HG03575 (cell line): ENCODE results near the gene PNMA1.

Experiments
- ATAC-seq: cut with Tn5 transposase; IDR thresholded peaks from one replicate; pipeline ENCODE4 v1.9.1; 2021; ENCODE audit not compliant: unreplicated experiment, insufficient number of reproducible peaks, low FRiP score; ENCODE audit errors: extremely low read depth

The PNMA1 gene

GRCh38 chr14:73694083-73694482, 20.1 kb downstream of the PNMA1 start:
- ATAC-seq: no peak

DNA sequence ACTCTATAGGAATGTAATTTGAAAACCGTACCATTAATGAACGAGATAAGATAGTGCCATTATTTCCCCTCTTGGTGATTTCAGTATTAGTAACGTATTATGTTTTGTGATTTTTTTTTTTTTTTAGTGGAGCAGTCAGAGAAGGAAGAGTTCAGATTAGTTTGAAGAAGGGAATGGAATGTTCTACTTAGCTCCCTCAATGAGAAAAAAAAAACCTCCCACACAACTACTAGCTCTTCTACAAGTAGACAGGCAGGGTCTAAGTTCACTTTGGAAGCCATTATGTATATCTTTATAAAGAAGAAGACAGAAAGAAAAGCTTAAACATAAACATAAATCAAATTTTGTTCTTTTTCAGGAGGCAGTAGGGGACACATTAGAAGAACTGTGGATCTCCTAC, 27.3 kb downstream of the PNMA1 start:
- no peak for ATAC-seq

DNA sequence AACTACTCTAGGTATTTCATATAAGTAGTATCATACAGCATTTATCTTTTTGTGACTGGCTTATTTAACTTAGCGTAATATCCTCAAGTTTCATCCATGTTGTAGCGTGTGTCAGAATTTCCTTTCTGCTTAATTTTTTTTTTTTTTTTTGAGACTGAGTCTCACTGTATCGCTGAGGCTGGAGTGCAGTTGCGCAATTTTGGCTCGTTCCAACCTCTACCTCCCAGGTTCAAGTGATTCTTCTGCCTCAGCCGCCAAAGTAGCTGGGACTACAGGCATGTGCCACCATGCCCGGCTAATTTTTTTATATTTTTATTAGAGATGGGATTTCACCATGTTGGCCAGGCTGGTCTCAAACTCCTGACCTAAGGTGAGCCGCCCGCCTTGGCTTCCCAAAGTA, 28.9 kb downstream of the PNMA1 start:
- ATAC-seq: no peak

DNA sequence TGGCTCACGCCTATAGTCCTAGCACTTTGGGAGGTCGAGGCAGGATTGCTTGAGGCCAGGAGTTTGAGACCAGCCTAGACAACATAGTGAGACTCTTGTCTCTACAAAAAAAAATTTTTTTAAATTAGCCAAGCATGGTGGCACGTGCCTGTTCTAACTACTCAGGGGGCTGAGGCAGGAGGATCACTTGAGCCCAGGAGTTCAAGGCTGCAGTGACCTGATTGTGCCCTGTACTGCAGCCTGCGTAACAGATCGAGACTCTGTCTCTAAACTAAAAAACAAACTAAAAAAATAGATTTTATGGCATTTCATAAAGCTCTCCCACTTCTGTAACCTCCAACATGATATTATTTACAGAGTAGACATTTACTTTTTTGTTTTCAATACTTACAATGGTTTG, 29.6 kb downstream of the PNMA1 start:
- ATAC-seq: no peak

- ATAC-seq: no peak
Measured at GRCh38 chr14:73680821-73681220, 33.4 kb downstream of the PNMA1 start.

- ATAC-seq: no peak
Measured at GRCh38 chr14:73678698-73679097, 35.5 kb downstream of the PNMA1 start.

DNA sequence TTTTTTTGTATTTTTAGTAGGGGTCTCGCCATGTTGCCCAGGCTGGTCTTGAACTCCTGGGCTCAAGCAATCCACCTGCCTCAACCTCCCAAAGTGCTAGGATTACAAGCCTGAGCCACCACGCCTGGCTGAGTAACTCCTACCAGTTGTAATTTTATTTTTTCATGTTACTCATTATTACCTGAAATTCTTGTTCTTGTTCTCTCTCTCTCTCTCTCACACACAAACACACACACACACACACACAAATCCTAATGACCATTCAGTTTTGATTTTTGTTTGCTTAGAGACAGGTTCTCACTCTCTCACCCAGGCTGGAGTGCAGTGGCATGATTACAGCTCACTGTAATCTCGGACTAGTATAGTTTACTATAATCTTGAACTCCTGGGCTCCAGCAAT, 39.2 kb downstream of the PNMA1 start:
- ATAC-seq: no peak

- no peak for ATAC-seq
Measured at GRCh38 chr14:73667854-73668253, 46.3 kb downstream of the PNMA1 start.

DNA sequence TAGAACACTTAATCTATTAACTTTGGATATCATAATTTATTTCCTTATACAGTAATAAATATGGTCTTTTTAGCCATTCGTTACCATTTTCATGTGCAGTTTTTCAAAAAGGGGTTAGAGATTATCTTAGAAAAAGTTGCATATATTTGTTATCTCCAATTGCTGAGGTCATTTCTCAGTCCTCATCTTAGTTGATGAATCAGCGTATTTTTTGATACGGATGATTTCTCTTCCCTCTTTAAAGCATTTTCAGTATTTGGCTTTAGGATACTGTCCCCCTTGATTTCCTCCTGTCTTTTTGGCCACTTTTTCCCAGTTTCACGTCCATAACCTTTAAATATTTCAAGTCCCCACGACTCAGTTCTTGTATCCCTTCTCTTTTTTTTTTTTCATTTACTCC, 47.6 kb downstream of the PNMA1 start:
- no peak for ATAC-seq

DNA sequence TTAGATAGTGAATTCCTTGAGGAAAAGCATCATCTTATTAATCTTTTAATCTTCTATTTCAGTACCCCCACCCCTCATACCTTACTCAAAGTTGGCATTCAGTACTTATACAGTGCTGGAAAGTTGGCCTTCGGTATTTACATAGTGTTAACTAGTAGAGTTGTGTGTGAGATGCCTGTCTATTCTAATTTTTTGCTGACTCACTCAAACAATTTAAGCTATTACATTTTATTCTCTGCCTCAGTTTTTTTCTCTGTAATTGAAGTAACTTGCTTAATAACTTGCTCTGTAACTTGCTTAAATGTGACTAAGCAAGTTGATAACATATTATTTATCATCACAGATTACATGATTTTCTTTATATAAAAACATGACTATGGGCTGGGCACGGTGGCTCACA, 49.1 kb downstream of the PNMA1 start:
- ATAC-seq: no peak

GRCh38 chr14:73663548-73664212, 50.5 kb downstream of the PNMA1 start:
- ATAC-seq: no peak

GRCh38 chr14:73662487-73662943, 51.7 kb downstream of the PNMA1 start:
- no peak for ATAC-seq

- ATAC-seq: no peak
Measured at GRCh38 chr14:73661872-73662271, 52.3 kb downstream of the PNMA1 start.
